ENCODE results near the gene POLG2.
"Not testable (repeated sequence)": the region's sequence is repeated elsewhere in the genome, so short reads cannot be mapped to it uniquely, and the experiment has no call there.

POLG2 gene

GRCh38 chr17:64498308-64499203 lies 1.7 kb upstream of the POLG2 start:
- in situ Hi-C loops (cut with HindIII; ENCODE audit: low sequenced_read_pairs), result no loop called here
- DNase-seq (ENCODE audit: low read depth, low spot score), result no peak
- no peak for TF ChIP-seq CTCF (IDR thresholded peaks at IDR 0.05; ENCODE audit: low read depth, low read length)
- H3K4me3 ChIP-seq (ENCODE audit: low read depth, low read length), result no peak overlapping the region

- in situ Hi-C loops (cut with HindIII; ENCODE audit: low sequenced_read_pairs), result no loop called here
- DNase-seq (ENCODE audit: low read depth, low spot score), result no peak
- TF ChIP-seq CTCF (IDR thresholded peaks at IDR 0.05; ENCODE audit: low read depth, low read length), result no peak
- peak overlapping the region; percentile 80 for H3K4me3 ChIP-seq (ENCODE audit: low read depth, low read length)
Observed at GRCh38 chr17:64497565-64498035, 746 bp upstream of the POLG2 start.

GRCh38 chr17:64496348-64496785 lies 487 bp downstream of the POLG2 start:
- H3K4me3 ChIP-seq (ENCODE audit: low read depth, low read length), result peak overlapping the region; percentile 80
- no peak for TF ChIP-seq CTCF (IDR thresholded peaks at IDR 0.05; ENCODE audit: low read depth, low read length)
- in situ Hi-C loops (cut with HindIII; ENCODE audit: low sequenced_read_pairs), result no loop called here
- DNase-seq (ENCODE audit: low read depth, low spot score), result no peak

GRCh38 chr17:64495300-64495699 lies 1.6 kb downstream of the POLG2 start:
- in situ Hi-C loops (cut with HindIII; ENCODE audit: low sequenced_read_pairs); H3K4me3 ChIP-seq (ENCODE audit: low read depth, low read length); DNase-seq (ENCODE audit: low read depth, low spot score): not testable (repeated sequence)

GRCh38 chr17:64494121-64494520 lies 2.7 kb downstream of the POLG2 start:
- no peak overlapping the region for H3K4me3 ChIP-seq (ENCODE audit: low read depth, low read length)
- in situ Hi-C loops (cut with HindIII; ENCODE audit: low sequenced_read_pairs), result no loop called here
- DNase-seq (ENCODE audit: low read depth, low spot score), result no peak
- no peak for TF ChIP-seq CTCF (IDR thresholded peaks at IDR 0.05; ENCODE audit: low read depth, low read length)

GRCh38 chr17:64492481-64493109 lies 4.3 kb downstream of the POLG2 start:
- DNase-seq (ENCODE audit: low read depth, low spot score), result peak; percentile 23
- H3K4me3 ChIP-seq (ENCODE audit: low read depth, low read length), result no peak overlapping the region
- TF ChIP-seq CTCF (IDR thresholded peaks at IDR 0.05; ENCODE audit: low read depth, low read length), result peak; percentile 43
- in situ Hi-C loops (cut with HindIII; ENCODE audit: low sequenced_read_pairs), result no loop called here

- no peak for TF ChIP-seq CTCF (IDR thresholded peaks at IDR 0.05; ENCODE audit: low read depth, low read length)
- in situ Hi-C loops (cut with HindIII; ENCODE audit: low sequenced_read_pairs), result no loop called here
- DNase-seq (ENCODE audit: low read depth, low spot score), result peak; percentile 41
- no peak overlapping the region for H3K4me3 ChIP-seq (ENCODE audit: low read depth, low read length)
Observed at GRCh38 chr17:64491994-64492393, 4.9 kb downstream of the POLG2 start.
